Activated naive CD8-positive, alpha-beta T cell treated with anti-CD3 and anti-CD28 coated beads, Interleukin-2, amount 10 ng/mL, durations not matched to agents 7 days and 5 days (primary cell): Measurements from ENCODE around the gene HDAC4. TPM values are rescaled to one million over a fixed set of nuclear protein-coding genes. Genes with fewer than 3 reads are reported as not detected.

Experiments used
- ATAC-seq: fragments of 150-1000 bp; cut with Tn5 transposase; one replicate; pipeline ENCODE4 v1.10.0; 2021; ENCODE audit warnings: low read depth, moderate library complexity
- POLR2A ChIA-PET: fragments of 350-600 bp; sonication (Branson Sonifier 250); formaldehyde crosslinking; loops from one replicate; lab custom pipeline; 2021; ENCODE audit warnings: antibody characterized with exemption; lab: Charles Lee
- DNase-seq: peaks from one replicate; pipeline ENCODE4 v3.0.0; 2021
- H3K27ac Mint-ChIP-seq: one replicate; pipeline ENCODE4 v1.8.0; 2022; ENCODE audit warnings: mild to moderate bottlenecking, mixed read lengths
- H3K27me3 Mint-ChIP-seq: one replicate; pipeline ENCODE4 v1.8.0; 2022; ENCODE audit warnings: mild to moderate bottlenecking, moderate library complexity, mixed read lengths
- H3K36me3 Mint-ChIP-seq: one replicate; pipeline ENCODE4 v1.8.0; 2021; ENCODE audit warnings: mild to moderate bottlenecking, mixed read lengths
- H3K4me1 Mint-ChIP-seq: one replicate; pipeline ENCODE4 v1.8.0; 2021; ENCODE audit warnings: mixed read lengths
- H3K4me3 Mint-ChIP-seq: one replicate; pipeline ENCODE4 v1.8.0; 2022; ENCODE audit warnings: mild to moderate bottlenecking, moderate library complexity, mixed read lengths
- H3K9me3 Mint-ChIP-seq: one replicate; pipeline ENCODE4 v1.8.0; 2021; ENCODE audit warnings: mixed read lengths
- total RNA-seq, 2 experiments: library from RNA; stranded (reverse); gene quantifications; one replicate each; pipeline ENCODE4 v1.2.3, GENCODE V29; 2021

The HDAC4 gene
- total RNA-seq, 2 experiments from 2014 or later, result 54.0 to 57.4 TPM

DNA sequence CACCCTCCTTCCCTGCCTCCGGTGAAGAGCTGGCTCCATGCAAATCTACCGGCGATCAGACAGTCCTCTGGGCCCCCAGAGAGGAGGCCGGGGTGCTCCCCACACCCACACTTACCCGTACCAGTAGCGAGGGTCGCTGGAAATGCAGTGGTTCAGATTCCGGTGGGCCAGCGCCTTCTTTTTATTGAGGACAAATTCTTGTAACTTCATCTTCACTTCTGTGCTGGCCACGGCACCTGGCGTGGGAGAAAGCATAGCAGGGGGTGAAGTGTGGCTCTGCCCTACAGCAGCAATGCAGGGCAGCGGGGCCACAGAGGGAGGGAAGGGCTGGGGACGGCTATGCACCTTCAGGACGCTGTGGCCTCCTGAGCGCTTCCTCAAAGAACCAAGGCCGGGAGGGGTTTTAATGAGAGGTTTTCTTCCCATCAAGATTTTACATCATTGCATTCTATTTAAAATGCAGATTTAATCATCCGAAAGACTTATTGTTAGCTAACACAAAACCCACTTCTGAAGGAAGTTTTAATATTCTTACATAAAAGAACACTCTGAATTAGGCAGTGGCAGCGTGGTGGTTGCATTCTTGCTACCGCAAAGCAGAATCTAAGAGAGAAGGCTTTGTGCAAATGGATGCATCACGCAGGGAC lies 237.0 kb downstream of the HDAC4 start:
- Mint-ChIP-seq H3K36me3 (peaks cover 39% of the 10 kb centered on the region), H3K4me3 (peak overlapping the region; percentile 44), H3K27me3 (no peaks in the 10 kb centered on the region), H3K9me3 (peaks cover 2% of the 10 kb centered on the region), H3K27ac (peak overlapping the region; percentile 71), H3K4me1 (peaks cover 22% of the 10 kb centered on the region)
- POLR2A ChIA-PET, result no interaction called here
- ATAC-seq (no peak), DNase-seq (peak; percentile 17)

DNA sequence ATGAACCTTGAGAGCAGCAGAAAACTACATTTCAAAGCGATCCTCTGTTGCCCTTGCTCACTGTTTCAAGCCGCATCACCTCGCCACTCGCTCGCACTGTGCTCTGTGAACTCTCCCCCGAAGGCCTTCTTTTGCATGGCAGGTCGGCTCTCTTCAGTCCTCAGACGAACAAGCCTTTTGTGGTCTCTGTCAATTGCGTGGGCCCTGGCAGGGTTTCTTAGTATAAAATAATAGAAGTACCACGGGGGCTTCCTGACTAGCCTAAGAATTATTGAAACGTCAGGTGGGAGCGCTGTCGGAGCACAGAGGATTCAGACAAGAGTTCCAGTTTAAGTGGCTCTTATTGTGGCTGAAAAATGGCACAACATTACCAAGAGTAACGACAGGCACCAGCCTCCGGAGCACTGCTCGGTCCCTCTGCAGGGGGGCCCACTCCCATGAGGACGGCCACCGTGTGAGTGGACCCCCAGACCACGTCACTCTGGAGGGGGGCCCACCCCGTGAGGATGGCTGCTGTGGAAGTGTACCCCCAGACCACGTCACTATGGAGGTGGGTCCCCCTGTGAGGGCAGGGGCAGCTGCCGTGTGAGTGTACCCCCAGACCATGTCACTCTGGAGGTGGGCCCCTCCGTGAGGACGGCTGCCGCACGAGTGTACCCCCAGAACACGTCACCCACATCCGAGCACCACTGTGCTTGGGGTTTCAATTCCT lies 237.7 kb downstream of the HDAC4 start:
- peaks cover 3% of the 10 kb centered on the region for H3K9me3 Mint-ChIP-seq

DNA sequence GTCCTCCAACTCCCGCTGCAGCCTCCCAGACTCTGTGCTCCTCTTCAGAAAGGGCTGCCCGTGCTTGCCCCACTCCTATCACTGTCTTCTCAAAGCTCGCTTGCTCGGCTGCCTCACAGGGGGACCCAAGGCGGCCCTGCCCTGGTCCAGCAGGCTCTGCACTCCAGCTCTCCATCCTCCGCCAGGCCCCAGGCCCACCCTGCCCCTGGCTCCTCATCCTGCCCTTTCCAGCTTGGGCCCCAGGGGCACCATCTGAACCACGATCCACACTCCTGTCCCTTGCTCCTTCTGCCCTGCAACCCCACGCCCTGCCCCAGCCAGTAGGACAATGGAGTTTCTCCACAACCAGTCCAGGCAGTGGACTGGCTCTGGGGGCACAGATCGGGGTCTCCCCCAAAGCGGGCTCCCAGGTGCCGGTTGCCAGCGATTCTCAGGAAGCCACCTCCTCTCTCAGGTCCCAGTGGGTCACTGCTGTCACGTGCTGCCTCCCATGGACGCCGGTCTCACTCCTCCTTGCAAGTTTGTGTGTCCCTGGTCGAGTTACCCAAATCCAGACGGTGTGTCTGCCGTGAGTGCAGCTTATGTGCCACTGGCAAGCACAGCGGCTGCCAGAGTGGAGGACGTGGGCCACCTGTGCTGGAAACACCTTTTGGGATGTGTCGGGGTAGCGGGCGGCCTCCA lies 238.5 kb downstream of the HDAC4 start:
- POLR2A ChIA-PET, result no interaction called here
- H3K27me3 Mint-ChIP-seq, result no peaks in the 10 kb centered on the region
- DNase-seq (peak; percentile 20), ATAC-seq (no peak)
- H3K27ac Mint-ChIP-seq, result no peak overlapping the region
- peaks cover 3% of the 10 kb centered on the region for H3K9me3 Mint-ChIP-seq
- peaks cover 23% of the 10 kb centered on the region for H3K4me1 Mint-ChIP-seq
- peaks cover 39% of the 10 kb centered on the region for H3K36me3 Mint-ChIP-seq
- H3K4me3 Mint-ChIP-seq, result no peak overlapping the region

More for the DNA sequence above, 237.7 kb downstream of the HDAC4 start:
- ATAC-seq, result no peak
- no peak overlapping the region for H3K27ac Mint-ChIP-seq
- POLR2A ChIA-PET, result no interaction called here
- peak; percentile 17 for DNase-seq
- H3K4me1 Mint-ChIP-seq, result peaks cover 23% of the 10 kb centered on the region
- no peaks in the 10 kb centered on the region for H3K27me3 Mint-ChIP-seq
- H3K36me3 Mint-ChIP-seq, result peaks cover 40% of the 10 kb centered on the region
- peak overlapping the region; percentile 44 for H3K4me3 Mint-ChIP-seq

DNA sequence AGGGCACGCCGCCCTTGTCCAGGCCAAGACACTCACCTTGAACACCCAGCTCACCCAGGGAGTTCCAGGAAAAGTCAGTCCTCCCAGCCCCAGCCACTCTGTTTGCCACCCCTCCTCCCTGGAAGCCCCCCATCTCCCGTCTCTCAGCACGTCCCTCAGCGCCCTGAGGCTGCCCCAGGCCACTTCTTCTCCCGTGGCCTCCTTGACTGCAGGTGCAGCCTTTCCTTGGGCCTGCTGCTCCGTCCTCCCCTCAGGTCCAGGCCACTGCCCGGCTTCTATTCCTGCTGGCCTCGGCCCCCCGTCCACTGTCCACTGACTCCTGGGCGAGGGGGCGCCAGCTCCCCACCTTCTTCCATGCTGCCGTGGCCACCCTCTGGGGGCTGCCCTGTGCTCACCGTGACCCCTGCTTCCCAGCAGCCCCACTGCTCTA lies 239.1 kb downstream of the HDAC4 start:
- no peak for ATAC-seq
- Mint-ChIP-seq H3K27ac (no peak overlapping the region), H3K4me1 (peaks cover 23% of the 10 kb centered on the region), H3K27me3 (no peaks in the 10 kb centered on the region), H3K9me3 (peaks cover 3% of the 10 kb centered on the region), H3K36me3 (peaks cover 41% of the 10 kb centered on the region), H3K4me3 (no peak overlapping the region)
- POLR2A ChIA-PET, result interaction anchor here (0.7 kb wide), 1 partner anchor 239 kb away, joined by 3 read pairs; the partner anchor contains the start of gene HDAC4
- DNase-seq, result peak; percentile 8

DNA sequence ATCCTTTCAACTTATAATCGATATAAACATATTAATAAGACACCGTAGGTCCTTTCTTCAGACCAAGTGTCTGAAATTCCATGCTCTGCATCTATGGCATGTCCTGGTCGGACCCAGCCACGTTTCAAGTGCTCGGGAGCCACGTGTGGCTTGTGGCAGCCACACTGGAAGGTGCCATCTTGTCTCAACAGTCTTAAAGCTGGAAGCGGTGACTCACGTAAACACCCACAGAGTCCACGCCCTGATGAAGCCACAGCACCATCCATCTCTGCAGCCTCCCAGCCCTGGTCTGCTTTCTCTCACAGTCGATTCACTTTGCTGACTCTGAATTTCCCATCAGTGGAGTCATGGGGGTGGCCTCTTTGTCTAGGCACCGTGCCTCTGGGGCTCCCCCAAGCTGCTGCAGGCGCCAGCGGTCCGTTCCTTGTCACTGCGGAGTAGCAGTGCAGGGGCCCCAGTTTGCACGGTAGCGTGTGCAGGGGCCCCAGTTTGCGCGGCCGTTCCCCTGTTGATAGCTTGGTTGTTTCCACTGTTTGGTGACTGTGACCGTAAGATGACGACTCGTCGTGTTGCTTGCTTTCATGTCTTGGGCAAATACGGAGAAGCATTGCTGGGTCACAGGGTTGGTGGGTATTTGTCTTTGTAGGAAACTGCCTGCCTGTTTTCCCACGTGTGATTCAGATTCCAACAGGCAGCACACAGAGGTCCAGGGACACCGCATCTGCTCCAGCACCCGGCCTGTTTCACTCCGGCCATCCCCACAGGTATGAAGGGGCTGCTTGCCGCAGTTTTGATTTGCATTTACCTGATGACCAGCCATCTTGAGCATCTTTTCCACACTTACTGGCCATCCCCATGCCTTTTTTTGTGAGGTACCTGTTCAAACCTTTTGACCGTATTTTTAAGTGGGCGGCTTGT lies 240.3 kb downstream of the HDAC4 start:
- H3K27ac Mint-ChIP-seq, result no peak overlapping the region
- H3K27me3 Mint-ChIP-seq, result no peaks in the 10 kb centered on the region
- ATAC-seq, result no peak
- peaks cover 23% of the 10 kb centered on the region for H3K4me1 Mint-ChIP-seq
- H3K9me3 Mint-ChIP-seq, result peaks cover 3% of the 10 kb centered on the region
- POLR2A ChIA-PET, result no interaction called here
- H3K36me3 Mint-ChIP-seq, result peaks cover 43% of the 10 kb centered on the region
- peak; percentile 9 for DNase-seq
- no peak overlapping the region for H3K4me3 Mint-ChIP-seq

DNA sequence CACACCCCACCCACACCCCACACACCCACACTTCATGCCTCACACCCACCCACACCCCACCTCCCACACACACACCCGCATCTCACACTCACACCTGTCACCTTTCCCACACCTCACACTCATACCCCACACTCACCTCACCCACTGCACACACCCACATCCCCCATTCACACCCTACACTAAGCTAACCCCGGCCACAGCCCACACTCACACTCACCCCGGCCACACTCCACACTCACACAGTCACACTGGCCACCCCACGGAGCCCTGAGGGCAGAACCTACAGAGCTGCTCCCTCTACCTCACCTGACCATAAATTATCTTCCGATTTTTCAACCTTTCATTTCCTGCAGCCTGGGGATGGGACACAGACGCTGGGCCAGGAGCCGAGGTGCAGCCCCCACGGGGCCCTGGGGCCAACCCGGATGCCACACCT lies 241.3 kb downstream of the HDAC4 start:
- Mint-ChIP-seq H3K27me3 (no peaks in the 10 kb centered on the region), H3K27ac (no peak overlapping the region), H3K9me3 (peaks cover 3% of the 10 kb centered on the region), H3K36me3 (peaks cover 50% of the 10 kb centered on the region), H3K4me3 (no peak overlapping the region), H3K4me1 (peaks cover 19% of the 10 kb centered on the region)
- POLR2A ChIA-PET, result interaction anchor here (0.5 kb wide), 1 partner anchor 17 kb away, joined by 3 read pairs; no protein-coding TSS in a partner anchor
- ATAC-seq (no peak), DNase-seq (no peak)

DNA sequence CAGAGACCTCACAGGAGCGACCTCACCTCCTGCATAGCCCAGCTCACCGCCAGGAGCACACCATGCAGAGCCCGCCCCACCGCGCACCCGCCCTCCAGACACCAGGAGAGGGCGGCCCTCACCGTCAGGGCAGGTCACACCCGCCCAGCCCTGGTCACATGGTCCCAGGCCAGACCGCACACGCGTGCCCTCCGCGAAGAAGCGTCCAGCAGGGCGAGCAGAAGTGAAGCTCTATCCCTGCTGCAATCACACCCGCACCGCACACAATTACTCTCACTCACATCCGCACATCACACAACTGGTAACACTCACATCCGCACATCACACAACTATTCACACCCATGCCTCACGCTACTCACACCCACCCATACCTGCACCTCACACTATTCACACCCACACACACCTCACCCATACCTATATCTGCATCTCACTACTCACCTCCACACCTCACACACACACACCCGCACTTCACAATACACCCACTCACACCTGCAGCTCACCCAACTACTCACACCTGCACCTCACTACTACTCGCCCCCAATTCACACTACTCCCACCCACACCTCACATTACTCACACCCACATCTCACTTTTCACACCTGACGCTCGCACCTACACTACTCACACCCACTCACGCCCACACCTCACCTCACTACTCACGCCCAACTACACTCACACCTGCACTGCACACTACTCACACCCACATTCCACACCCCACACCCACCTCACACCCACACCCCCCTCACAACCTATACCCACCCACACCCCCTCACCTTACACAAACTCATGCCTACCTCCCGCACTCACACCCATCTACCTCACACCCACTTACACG lies 242.0 kb downstream of the HDAC4 start:
- Mint-ChIP-seq H3K27ac (no peak overlapping the region), H3K27me3 (no peaks in the 10 kb centered on the region), H3K4me3 (no peak overlapping the region), H3K9me3 (peaks cover 3% of the 10 kb centered on the region), H3K36me3 (peaks cover 57% of the 10 kb centered on the region), H3K4me1 (peaks cover 12% of the 10 kb centered on the region)
- ATAC-seq (no peak), DNase-seq (peak; percentile 27)
- POLR2A ChIA-PET, result interaction anchor here (0.5 kb wide), 1 partner anchor 18 kb away, joined by 3 read pairs; no protein-coding TSS in a partner anchor

DNA sequence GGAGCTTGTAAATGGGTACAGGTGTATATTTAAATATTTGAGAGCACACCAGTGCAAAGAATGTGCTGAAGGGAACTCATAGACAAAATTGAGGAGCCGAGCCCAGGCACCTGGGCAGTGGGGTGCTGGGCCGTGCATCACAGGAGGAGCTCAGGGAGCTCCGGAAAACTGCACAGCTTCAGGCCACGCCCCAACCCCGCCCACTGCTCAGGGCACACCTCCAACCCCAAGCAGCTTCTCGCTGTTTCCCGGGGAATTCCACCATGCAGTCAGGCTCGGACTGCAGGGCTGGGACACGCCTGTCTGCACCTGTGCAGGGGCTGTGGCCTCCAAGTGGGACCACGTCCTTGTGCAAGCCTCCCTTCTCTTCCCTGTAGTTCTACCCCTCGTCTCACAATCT lies 243.0 kb downstream of the HDAC4 start:
- no peaks in the 10 kb centered on the region for H3K27me3 Mint-ChIP-seq
- no peak overlapping the region for H3K27ac Mint-ChIP-seq
- POLR2A ChIA-PET, result no interaction called here
- ATAC-seq (no peak), DNase-seq (peak; percentile 8)
- peaks cover 67% of the 10 kb centered on the region for H3K36me3 Mint-ChIP-seq
- H3K9me3 Mint-ChIP-seq, result peaks cover 3% of the 10 kb centered on the region
- H3K4me3 Mint-ChIP-seq, result no peak overlapping the region
- H3K4me1 Mint-ChIP-seq, result peaks cover 8% of the 10 kb centered on the region

DNA sequence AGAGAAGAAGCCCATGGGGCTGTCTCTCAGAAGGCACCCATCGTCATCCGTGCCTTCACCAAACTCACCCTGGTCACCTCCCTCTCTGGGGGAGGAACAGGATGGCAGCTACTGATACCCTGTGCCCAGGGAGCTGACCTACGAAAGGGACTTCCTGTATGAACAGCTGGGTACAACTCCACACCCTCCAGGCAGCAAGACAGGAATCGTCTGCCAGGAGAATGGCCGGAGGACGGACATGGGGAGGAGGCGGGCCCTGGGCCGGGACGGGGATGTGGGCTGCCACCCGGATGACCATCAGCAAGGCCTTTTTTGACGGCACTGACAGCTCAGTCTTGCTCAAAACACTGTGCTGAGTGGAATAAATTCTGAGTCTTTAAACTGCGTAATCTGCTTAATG lies 243.6 kb downstream of the HDAC4 start:
- H3K36me3 Mint-ChIP-seq, result peaks cover 68% of the 10 kb centered on the region
- H3K4me3 Mint-ChIP-seq, result no peak overlapping the region
- H3K4me1 Mint-ChIP-seq, result peaks cover 9% of the 10 kb centered on the region
- ATAC-seq (no peak), DNase-seq (peak; percentile 10)
- H3K27me3 Mint-ChIP-seq, result no peaks in the 10 kb centered on the region
- H3K9me3 Mint-ChIP-seq, result peaks cover 3% of the 10 kb centered on the region
- POLR2A ChIA-PET, result no interaction called here
- H3K27ac Mint-ChIP-seq, result no peak overlapping the region

DNA sequence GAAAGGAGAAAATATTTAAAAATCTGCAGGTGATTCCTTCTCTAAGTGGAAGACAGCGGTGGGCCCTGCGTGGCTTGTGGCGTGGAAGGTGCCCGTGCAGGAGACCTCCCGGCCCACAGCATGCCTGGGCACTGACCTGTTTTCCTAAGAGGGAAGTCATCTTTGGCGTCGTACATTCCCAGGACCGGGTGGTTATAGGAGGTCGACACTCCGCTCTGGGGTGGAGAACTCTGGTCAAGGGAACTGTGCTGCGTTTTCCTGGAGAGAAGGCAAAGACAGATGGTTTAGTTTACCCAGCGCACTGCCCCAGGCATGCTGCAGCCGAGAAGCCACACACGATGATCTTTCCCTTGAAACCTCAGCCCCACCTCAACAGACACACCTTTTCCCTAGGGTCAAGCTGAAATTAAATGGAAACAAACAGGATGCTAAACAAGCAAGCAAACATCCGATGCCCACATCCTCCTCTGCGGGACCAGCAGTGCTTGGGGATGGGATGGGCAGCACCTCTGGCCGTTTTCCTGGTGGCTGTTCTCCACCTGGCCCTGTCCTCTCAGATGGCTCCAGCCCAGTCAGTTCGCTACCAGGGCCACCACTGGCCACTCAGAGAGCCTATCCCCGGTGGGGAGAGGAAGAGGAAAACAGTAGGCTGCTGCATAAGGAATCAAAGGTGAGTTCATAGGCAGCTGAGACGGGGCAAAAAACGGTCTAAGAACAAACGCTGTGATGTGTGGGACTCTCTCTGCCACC lies 244.1 kb downstream of the HDAC4 start:
- H3K9me3 Mint-ChIP-seq, result peaks cover 3% of the 10 kb centered on the region
- H3K4me3 Mint-ChIP-seq, result no peak overlapping the region
- DNase-seq (no peak), ATAC-seq (no peak)
- POLR2A ChIA-PET, result no interaction called here
- H3K4me1 Mint-ChIP-seq, result peaks cover 9% of the 10 kb centered on the region
- no peak overlapping the region for H3K27ac Mint-ChIP-seq
- no peaks in the 10 kb centered on the region for H3K27me3 Mint-ChIP-seq
- peaks cover 68% of the 10 kb centered on the region for H3K36me3 Mint-ChIP-seq

DNA sequence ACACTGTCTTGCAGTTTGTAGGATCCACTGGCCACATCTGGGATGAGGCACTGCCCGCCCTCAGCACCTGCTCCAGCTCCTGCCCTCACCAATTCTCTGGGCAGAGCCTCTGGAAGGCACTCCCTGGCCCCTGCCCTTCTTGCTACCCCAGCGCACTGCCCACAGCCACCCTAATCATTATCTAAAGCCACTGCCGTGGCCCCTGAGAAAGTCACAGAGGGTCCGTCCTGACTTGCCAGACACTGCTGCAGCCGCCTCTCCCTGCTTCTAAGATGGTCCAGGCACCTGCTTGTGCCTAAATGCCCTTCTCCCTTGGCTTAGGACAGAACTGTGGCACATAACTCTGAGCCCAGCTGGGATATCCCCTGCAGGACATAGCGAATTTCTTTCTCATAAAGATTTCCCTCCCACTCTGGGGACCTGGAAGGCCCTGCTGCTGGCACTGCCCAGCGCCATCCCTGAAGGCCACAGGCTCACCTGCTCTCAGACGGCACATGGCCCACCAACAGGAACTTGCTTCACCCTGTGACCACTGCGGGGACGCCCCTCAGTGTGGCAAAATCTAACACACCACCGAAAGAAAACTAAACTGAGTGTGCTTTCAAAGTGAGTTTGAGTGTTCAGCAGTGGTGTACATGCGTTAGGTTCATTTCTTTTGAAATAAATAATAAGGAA lies 244.9 kb downstream of the HDAC4 start:
- POLR2A ChIA-PET, result no interaction called here

More for the DNA sequence above, 244.9 kb downstream of the HDAC4 start:
- Mint-ChIP-seq H3K4me1 (peaks cover 11% of the 10 kb centered on the region), H3K27ac (no peak overlapping the region), H3K9me3 (peaks cover 4% of the 10 kb centered on the region), H3K36me3 (peaks cover 62% of the 10 kb centered on the region), H3K4me3 (no peak overlapping the region), H3K27me3 (no peaks in the 10 kb centered on the region)
- ATAC-seq (no peak), DNase-seq (peak; percentile 8)
